Measurements from ENCODE around the gene BBS9.

DNA sequence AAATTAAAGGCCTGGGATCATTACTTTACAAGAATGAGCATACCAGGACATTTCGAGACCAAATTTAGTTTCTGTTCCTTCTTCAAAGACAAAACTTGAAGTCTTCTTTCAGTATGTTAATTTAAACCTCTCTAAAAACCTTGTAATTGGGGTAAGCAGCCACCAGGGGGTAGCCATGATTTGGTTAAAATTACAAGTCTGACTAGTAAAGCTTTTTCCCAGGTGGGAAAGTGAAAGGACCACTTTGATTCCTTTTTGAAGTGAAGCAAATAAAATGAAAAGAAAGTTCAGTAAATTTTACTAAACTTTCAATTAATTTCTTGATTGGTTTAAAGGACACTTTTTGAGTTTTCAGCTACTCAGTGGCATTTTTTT is 294.3 kb downstream of the BBS9 start:
- TF ChIP-seq POLR2AphosphoS5 (IDR thresholded peaks at IDR 0.05) (no peak), POLR2A (IDR thresholded peaks at IDR 0.05) (no peak)
- TF ChIP-seq, protein P1, sequence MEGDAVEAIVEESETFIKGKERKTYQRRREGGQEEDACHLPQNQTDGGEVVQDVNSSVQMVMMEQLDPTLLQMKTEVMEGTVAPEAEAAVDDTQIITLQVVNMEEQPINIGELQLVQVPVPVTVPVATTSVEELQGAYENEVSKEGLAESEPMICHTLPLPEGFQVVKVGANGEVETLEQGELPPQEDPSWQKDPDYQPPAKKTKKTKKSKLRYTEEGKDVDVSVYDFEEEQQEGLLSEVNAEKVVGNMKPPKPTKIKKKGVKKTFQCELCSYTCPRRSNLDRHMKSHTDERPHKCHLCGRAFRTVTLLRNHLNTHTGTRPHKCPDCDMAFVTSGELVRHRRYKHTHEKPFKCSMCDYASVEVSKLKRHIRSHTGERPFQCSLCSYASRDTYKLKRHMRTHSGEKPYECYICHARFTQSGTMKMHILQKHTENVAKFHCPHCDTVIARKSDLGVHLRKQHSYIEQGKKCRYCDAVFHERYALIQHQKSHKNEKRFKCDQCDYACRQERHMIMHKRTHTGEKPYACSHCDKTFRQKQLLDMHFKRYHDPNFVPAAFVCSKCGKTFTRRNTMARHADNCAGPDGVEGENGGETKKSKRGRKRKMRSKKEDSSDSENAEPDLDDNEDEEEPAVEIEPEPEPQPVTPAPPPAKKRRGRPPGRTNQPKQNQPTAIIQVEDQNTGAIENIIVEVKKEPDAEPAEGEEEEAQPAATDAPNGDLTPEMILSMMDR (IDR thresholded peaks at IDR 0.05) = no peak

All from suprapubic skin (tissue), 4 donors.